Hepatocyte (in vitro differentiated cells): ENCODE measurements around the gene MRTFA.

Source experiments
- EZH2phosphoT487 ChIP-seq: fragments of 200-600 bp; sonication (generic); IDR thresholded peaks from one replicate; pipeline ENCODE4 v1.6.1; 2018; ENCODE audit warnings: antibody characterized with exemption, mild to moderate bottlenecking, low read depth, moderate library complexity; ENCODE audit not compliant: unreplicated experiment, severe bottlenecking
- TF ChIP-seq, protein P1 (sequence below): fragments of 200-600 bp; sonication (generic); IDR thresholded peaks from 2 replicates; pipeline ENCODE4 v1.5.1; 2016; ENCODE audit warnings: antibody characterized with exemption, mild to moderate bottlenecking; ENCODE audit not compliant: poor library complexity

DNA sequence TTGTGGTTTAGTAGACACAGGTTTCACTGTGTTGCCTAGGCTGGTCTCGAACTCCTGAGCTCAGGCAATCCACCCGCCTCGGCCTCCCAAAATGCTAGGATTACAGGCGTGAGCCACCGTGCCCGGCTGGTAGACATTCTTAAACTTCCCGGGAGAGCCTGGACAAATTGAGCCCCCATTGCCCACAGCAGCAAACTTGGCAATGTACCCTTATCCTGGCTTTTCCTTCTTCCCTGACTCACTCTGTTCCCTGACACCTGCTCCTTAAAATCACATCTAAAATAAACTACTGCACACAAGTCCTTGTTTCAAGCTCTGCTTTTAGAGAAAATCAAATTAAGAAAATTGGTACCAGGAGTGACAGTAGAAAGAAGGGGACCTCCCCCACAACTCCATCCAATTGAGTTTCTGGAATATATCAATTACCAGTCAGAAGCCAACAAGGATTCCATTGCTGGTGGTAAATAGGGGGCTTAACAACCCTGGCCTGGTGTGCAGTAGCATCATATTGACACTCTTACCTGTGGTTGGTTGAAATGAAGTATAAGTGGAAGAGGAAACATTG is 35.4 kb upstream of the MRTFA start:
- no peak for TF ChIP-seq EZH2phosphoT487
- TF ChIP-seq, protein P1, sequence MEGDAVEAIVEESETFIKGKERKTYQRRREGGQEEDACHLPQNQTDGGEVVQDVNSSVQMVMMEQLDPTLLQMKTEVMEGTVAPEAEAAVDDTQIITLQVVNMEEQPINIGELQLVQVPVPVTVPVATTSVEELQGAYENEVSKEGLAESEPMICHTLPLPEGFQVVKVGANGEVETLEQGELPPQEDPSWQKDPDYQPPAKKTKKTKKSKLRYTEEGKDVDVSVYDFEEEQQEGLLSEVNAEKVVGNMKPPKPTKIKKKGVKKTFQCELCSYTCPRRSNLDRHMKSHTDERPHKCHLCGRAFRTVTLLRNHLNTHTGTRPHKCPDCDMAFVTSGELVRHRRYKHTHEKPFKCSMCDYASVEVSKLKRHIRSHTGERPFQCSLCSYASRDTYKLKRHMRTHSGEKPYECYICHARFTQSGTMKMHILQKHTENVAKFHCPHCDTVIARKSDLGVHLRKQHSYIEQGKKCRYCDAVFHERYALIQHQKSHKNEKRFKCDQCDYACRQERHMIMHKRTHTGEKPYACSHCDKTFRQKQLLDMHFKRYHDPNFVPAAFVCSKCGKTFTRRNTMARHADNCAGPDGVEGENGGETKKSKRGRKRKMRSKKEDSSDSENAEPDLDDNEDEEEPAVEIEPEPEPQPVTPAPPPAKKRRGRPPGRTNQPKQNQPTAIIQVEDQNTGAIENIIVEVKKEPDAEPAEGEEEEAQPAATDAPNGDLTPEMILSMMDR, result no peak
